ENCODE measurements around the gene PABPN1.
A peak's percentile ranks its signal among the peaks of the same experiment; 100 is the strongest.

Gene PABPN1

DNA sequence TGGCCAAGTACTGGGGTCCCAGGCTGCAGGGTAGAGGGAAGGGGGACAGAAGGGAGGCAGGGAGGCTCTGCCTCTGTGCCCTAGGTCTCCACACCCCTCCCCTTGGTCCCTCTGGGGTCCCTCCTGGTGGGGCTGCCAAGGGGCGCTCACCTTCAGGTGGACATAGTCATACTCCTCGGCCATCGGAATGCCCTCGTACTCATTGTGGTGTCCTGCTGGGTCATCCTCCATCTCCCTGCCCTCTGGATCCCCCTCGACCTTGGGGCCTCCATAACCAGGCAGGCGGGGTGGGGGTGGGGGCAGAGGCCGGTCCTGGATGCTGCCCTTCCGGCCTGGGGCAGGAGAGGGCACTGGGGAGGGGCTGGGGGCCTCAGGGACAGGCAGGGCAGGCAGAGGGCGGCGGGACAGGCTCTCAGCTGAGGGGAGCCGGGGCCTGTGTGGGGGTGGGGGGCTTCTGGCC, 37.9 kb downstream of the PABPN1 start:
- DNase-seq, result peak; percentile 42

DNA sequence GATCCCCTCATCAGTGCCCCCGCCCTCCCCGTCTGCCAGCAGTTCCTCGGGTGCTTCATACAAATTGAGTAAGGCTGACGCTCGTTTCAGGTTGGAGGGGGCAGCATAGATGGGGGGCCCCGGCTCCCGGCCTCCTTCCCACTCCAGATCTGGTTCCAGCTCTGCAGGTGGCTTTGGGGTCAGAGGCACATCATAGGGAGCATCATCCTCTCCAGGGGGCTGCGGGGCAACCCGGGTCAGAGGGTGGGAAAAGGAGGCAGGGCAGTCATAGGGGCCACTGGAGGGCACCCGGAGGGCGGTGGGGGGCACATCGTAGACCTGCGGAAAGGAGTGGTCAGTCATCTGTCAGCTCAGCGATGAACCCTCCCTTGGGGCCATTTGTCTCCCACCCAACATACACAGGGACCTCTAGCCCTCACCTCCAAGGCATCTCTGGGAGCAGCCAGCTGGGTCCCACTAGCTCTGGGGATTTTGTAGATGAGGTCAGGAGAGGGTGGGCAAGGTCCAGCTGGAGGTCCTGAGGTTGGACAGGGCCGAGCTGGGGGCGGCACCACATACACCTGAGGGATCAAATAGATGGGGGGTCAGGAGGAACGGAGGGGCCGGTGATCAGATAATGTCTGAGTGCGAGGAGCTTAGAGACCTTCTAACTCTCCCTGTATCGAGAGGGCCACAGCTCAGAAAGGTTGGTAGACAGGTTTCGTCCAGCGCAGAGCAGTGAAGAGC, 38.6 kb downstream of the PABPN1 start:
- DNase-seq, result peak; percentile 41

DNA sequence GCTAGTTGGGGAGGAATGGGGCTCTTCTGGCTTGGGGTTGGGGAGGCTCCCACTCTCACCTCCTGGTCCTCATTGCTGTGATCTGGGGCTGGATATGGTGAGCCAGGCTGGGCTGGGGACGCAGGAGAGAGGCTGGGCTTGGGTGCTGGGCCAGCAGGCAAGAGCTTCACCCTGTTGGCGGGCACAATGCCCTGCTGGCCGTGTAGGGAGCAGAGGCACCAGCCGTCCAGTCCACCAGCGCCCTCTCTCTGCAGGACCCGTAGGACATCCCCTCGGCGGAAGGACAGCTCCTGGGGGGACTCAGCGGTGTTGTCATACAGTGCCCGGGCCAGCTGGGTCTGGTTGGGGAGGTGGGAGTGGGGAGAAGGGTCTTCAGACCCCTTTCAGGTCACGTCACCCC, 39.2 kb downstream of the PABPN1 start:
- DNase-seq, result peak; percentile 34

DNA sequence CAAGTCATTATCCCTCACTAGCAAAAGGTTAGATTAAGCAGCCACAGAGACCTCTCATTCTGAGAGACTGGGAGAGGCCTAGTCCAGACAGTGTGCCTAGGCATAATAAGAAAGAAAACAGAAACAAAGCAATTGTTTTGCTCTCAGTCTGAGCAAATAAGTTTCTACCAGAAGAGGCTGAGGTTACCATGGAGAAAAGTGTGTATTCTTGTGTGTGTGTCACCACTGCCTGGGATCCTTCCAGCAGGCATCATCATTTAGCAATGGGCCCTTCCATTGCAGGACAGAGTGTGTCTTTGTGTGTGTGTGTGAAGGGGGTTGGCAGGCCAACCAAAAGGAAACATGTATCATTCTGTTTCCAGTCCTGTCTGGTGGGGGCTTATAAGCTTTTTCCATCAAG, 40.1 kb downstream of the PABPN1 start:
- DNase-seq, result peak; percentile 21

DNA sequence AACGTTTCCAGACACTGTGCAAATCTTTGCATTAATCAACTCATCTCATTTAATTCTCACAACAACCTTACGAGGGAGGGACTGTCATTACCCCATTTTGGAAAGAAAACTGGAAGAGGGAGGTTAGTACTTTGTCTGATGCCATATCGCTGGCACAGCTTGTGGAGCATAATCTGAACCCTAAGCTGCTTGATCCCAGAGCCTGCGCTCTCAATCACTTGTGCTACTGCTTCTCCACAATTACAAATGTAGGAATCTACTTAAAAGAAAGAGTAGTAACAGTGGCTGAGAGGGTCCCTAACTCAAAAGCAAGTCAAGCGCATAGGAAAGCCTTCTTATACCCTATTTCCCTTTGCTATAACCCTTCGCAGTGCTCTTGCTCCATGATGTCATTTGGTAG, 40.5 kb downstream of the PABPN1 start:
- DNase-seq, result no peak

DNA sequence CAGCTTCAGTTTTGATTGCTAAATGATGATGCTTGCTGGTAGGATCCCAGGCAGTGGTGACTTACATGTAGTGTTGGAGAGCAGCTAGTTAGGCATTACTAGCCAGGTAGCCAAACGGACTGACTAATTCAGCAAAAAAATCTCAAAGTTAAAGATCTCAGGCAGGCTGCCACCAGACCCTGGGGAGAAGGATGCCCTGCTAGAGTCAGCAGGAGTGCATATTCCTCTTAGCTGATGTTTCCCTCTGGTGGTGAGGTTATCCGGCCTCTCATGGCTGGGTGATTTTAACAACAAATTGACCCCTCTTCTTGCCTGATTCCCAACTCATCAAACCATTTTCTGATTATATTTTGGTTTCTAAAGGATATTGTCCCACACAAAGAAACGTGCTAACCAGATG, 40.9 kb downstream of the PABPN1 start:
- DNase-seq, result no peak

DNA sequence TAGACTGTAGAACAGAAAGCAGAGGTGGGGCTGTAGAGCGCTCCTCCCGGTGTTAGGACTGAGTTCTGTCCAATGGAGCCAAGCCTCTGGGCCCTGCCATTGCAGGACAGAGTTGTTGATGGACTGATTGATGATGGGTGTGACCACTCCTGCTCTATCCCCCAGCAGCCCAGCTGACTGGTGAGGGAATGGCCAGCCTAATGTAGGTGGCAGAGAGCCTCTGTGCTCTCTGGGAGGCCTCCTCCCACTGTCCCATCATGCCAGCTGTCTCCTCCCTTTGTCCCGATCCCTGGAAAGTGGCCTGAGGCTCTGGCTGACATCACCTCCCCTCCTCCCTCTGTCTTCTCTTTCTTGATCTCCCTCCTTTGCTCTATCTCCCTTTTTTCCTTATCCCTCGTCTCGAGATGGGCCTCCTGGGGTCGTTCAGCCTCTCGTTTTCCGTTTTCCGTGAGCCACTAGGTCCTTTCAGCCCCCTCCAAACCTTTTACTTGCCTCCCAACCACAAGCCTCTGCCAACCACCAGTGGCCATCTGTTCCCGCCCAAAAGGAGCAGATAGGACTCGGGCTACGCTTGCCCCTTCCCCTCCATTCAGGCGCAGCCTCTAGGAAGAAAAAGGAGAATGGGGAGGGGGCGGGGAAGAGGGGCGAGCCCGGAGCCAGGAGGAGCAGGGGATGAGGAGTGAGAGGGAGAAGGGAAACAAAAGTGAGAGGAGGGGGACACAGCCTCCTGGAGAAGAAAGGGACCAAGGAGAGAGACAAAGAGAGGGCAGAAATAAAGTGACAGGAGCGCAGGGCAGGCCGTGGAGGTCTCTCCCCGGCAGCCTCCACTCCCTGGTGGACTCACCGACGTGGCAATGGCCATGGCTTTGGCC, 43.1 kb downstream of the PABPN1 start:
- peak; percentile 70 for DNase-seq

DNA sequence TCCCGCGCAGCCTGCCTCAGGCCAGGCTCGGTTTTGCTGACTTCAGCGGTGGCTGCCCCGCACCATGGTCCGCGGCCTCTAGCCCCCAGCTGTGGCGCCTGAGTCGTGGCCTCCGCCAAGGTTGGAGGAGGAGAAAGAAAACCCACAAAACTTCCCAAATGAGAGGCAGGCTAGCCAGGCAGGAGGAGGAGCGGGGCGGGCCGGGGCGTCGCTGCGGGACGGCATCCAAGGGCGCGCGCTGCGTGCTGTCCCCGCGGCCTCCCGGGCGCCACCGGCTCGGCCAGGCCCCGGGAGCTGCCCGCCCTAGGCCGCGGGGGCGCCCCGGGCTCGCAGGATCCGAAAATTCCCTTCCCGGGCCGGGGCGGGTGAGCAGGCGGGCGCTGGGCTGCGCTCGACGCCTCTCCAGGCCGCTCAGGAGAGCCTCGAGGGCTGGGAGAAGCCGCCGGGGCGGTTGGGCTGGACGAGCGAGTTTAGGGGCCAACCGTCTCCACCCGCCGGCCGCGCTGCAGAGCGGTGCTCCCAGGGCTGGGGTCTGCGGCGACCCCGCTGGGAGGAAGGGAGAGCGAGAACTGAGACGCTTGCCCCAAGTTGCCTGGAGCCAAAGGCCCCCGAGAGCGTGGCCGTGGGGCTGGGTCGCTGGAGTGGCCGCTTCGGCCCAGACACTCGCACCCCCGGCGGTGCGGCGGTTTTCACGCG, 43.9 kb downstream of the PABPN1 start, which contains the start of gene EFS:
EFS (minus strand) TSS at position 137 of the 696 bp plus-strand sequence. CDS start 147 bp downstream, outside the sequence.
- DNase-seq, result peak; percentile 84

DNA sequence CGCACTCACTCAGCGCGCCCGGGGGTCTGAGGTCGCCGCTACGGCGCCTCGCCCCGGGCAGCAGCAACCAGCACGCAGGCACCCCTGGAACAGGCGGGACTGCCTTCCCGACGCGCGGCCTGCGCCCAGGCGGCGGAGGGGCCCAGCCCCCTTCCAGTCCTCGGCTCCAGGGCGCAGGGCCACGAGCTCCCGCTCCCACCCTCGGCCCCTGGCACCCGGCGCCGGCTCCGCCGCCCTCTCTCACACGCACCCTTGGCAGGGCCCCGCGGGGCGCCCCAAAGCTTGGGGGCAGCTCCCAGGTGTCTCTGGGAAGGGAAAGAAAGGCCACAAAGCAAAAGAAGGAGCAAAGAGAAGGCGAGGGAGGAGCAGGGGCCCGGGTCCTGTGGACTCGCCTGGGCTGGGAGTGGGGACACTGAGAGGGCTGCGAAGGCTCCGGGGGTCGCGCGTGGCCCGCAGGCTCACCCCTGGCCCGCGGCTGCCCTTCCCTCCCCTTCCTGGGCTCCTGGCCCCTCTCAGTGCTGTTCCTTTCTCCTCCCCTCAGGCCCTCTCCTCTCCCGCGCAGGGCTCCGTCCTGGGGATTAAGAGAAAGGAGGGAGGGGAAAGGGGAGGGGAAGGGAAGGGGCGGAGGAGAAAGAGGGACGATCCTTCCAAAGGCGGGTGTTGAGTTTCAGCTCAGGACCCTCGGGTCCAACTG, 44.6 kb downstream of the PABPN1 start:
- no peak for DNase-seq

DNA sequence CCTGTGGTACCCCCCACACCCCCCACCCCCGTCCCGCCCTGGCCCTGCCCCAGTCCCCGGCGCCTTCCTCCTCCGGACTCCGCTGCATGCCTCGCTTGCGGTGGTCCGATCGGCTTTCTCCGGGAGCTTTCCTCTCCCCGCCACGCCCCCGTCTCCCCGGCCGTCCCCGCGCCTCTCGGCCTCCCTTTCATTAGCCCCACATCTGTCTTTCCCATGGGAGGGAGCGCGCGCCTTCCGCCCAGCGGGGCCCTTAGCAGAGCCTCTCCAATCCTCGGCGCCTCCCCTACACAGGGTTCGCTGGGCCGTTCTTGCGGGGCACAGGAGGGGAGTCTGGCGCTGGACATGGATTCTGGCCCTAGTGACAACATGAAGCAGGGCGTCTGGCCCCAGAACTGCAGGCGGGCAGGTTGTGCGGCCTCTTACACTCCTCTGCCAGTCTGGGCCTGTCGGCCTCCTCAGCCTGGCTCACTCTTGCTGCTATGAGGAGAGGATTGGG, 45.2 kb downstream of the PABPN1 start:
- peak; percentile 90 for DNase-seq

DNA sequence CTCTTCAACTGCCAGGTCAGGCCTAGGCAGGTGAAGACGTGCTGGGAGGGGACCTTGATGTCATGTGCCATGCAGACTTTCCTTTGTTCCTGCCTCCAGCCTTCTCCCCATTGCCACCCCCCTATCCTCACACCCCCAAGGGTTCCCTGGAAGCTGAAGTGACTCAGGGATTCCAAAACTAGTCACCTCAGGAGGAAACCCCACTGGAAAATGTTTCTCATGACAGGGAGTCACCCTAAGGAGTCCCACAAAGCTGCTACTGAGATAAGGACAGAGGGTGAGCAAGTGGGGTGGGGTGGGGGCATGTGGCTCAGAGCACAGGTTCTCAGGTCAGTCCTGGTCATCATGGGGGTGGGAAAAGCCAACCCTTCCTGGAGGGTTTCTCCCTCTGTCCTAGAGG, 49.0 kb downstream of the PABPN1 start:
- no peak for DNase-seq

DNA sequence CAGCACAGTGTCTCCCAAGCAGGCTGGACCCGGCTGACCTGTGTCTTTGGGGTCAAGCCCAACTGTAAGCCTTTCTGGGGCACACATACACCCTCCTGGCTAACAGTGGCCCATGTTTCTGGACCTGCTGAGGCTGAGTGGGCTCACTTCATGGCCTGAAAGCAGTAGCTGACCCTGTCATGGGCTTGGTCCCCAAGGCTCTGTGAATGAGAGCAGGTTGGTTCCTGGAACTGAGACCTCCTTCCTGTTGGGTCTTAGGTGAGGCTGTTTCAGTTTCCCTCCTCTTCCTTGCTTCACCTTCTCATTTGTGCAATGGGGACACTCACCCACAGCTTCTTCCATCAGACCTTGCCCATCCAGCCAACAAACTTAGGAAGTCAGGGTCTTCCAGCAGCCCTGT, 50.6 kb downstream of the PABPN1 start:
- no peak for DNase-seq

DNA sequence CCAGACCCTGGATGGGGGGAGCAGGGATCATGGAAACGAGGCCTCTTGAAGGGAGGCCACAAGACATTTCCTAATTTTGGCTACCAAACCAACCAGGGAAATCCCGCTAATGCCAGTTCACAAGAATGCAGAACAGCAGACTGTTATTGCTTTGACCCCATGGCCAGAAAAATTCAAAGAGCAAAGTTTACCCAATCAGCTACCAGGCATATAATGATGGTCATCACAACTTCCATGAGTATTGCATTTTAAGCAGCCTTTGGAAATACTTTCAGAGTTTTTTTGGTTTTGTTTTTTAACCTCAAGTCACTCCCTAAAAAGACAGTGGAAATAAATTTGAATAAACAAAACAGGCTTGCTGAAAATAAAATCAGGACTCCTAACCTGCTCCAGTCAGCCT, 51.3 kb downstream of the PABPN1 start, which contains the start of gene IL25:
IL25 (plus strand) TSS at position 301 of the 400 bp plus-strand sequence.
- DNase-seq, result no peak

DNA sequence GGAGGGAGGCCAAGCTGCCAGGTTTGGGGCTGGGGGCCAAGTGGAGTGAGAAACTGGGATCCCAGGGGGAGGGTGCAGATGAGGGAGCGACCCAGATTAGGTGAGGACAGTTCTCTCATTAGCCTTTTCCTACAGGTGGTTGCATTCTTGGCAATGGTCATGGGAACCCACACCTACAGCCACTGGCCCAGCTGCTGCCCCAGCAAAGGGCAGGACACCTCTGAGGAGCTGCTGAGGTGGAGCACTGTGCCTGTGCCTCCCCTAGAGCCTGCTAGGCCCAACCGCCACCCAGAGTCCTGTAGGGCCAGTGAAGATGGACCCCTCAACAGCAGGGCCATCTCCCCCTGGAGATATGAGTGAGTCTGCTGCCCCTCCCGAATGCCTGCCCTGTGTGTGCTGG, 51.8 kb downstream of the PABPN1 start:
- DNase-seq, result no peak
